Measurements from ENCODE around the gene SPATS2. TPM values are rescaled to one million over a fixed set of nuclear protein-coding genes. Genes with fewer than 3 reads are reported as not detected.

Gene SPATS2
- total RNA-seq, 1 experiment from 2014 or later = 74.2 TPM

GRCh38 chr12:49325606-49326005 lies 41.7 kb upstream of the SPATS2 start:
- POLR2A ChIA-PET = no interaction called here

GRCh38 chr12:49327368-49327767 lies 39.9 kb upstream of the SPATS2 start:
- intact Hi-C loops (cut with micrococcal nuclease) = no loop called here
- RAD21 ChIA-PET (ENCODE audit: low non-redundant PET in 1 of 2, low total read pairs in 2 of 2, uncharacterized antibody in 2 of 2, unreplicated experiment in 2 of 2) = no interaction called here
- Histone ChIP-seq H3K9me3 (ENCODE audit: control insufficient read depth in 1 of 2, insufficient read depth in 1 of 2, low read depth in 1 of 2, low read length in 2 of 2) (no peaks in the 10 kb centered on the region), H3K4me2 (ENCODE audit: low read length) (no peak overlapping the region), H3K36me3 (ENCODE audit: control insufficient read depth in 1 of 2, insufficient read depth in 2 of 2, low read length in 2 of 2) (peaks cover 16 to 37% of the 10 kb centered on the region in 2 experiments; a peak in 2 of 4 replicates), H3K4me1 (ENCODE audit: control insufficient read depth in 1 of 2, insufficient read depth in 2 of 2, low read length in 2 of 2) (peaks cover 8 to 13% of the 10 kb centered on the region in 2 experiments; a peak in 3 of 4 replicates), H3K9me2 (ENCODE audit: insufficient read depth) (no peaks in the 10 kb centered on the region), H3K9ac (ENCODE audit: low read length) (no peak overlapping the region), H2AFZ (ENCODE audit: low read depth, low read length, poor library complexity, severe bottlenecking) (no peak overlapping the region), H3K27me3 (ENCODE audit: insufficient read depth, low read length) (no peaks in the 10 kb centered on the region), H3K27ac (ENCODE audit: low read depth, low read length) (no peak overlapping the region), H3K79me2 (ENCODE audit: insufficient read depth, low read length) (peaks cover 27% of the 10 kb centered on the region), H4K20me1 (ENCODE audit: insufficient read depth) (no peaks in the 10 kb centered on the region), H3K4me3 (replicated peaks in 1 of 2; ENCODE audit: low read depth in 1 of 2, low read length in 2 of 2) (no peak overlapping the region)
- no peak for TF ChIP-seq CTCF (IDR thresholded peaks at IDR 0.05 in 2 of 3, conservative IDR thresholded peaks at IDR 0.05 in 1 of 3; ENCODE audit: borderline replicate concordance in 1 of 3, insufficient read depth in 1 of 3, low read depth in 2 of 3, low read length in 2 of 3)
- TF ChIP-seq ELF1 (IDR thresholded peaks at IDR 0.05; ENCODE audit: borderline replicate concordance, low read depth) = no peak
- TF ChIP-seq TCF7L2 (IDR thresholded peaks at IDR 0.05; ENCODE audit: borderline replicate concordance, extremely low read depth, insufficient read depth, insufficient read length) = no peak
- no peak for TF ChIP-seq POLR2A (IDR thresholded peaks at IDR 0.05; ENCODE audit: borderline replicate concordance, extremely low read depth, insufficient read depth, insufficient read length)
- no peak for TF ChIP-seq CBX3 (IDR thresholded peaks at IDR 0.05; ENCODE audit: low read depth)
- TF ChIP-seq RAD21 (IDR thresholded peaks at IDR 0.05; ENCODE audit: low read depth) = no peak
- TF ChIP-seq EZH2 (IDR thresholded peaks at IDR 0.05) = no peak
- no peak for DNase-seq (ENCODE audit: low read depth, low spot score)
- no peak for ATAC-seq
- POLR2A ChIA-PET = no interaction called here
- BruUV-seq (replicated peaks) = no TSS peak
- CTCF ChIA-PET = no interaction called here

More at GRCh38 chr12:49325606-49326005, 41.7 kb upstream of the SPATS2 start:
- no peak for ATAC-seq
- no TSS peak for BruUV-seq (replicated peaks)
- Histone ChIP-seq H4K20me1 (ENCODE audit: insufficient read depth) (no peaks in the 10 kb centered on the region), H3K9ac (ENCODE audit: low read length) (no peak overlapping the region), H3K4me3 (replicated peaks in 1 of 2; ENCODE audit: low read depth in 1 of 2, low read length in 2 of 2) (no peak overlapping the region), H3K9me3 (ENCODE audit: control insufficient read depth in 1 of 2, insufficient read depth in 1 of 2, low read depth in 1 of 2, low read length in 2 of 2) (no peaks in the 10 kb centered on the region), H3K4me2 (ENCODE audit: low read length) (no peak overlapping the region), H3K27ac (ENCODE audit: low read depth, low read length) (no peak overlapping the region), H3K4me1 (ENCODE audit: control insufficient read depth in 1 of 2, insufficient read depth in 2 of 2, low read length in 2 of 2) (peaks cover 8 to 14% of the 10 kb centered on the region in 2 experiments), H3K36me3 (ENCODE audit: control insufficient read depth in 1 of 2, insufficient read depth in 2 of 2, low read length in 2 of 2) (peaks cover 14 to 33% of the 10 kb centered on the region in 2 experiments; a peak in 2 of 4 replicates), H2AFZ (ENCODE audit: low read depth, low read length, poor library complexity, severe bottlenecking) (no peak overlapping the region), H3K9me2 (ENCODE audit: insufficient read depth) (no peaks in the 10 kb centered on the region), H3K27me3 (ENCODE audit: insufficient read depth, low read length) (no peaks in the 10 kb centered on the region), H3K79me2 (ENCODE audit: insufficient read depth, low read length) (peaks cover 27% of the 10 kb centered on the region)
- TF ChIP-seq POLR2A (IDR thresholded peaks at IDR 0.05; ENCODE audit: borderline replicate concordance, extremely low read depth, insufficient read depth, insufficient read length) = no peak
- no peak for TF ChIP-seq SIN3A (IDR thresholded peaks at IDR 0.05; ENCODE audit: low read depth)
- TF ChIP-seq ZBTB33 (IDR thresholded peaks at IDR 0.05; ENCODE audit: extremely low read depth, insufficient replicate concordance, low read length) = no peak
- 0 out of 2 replicates have a peak, but pooled peaks have one; percentile 2 for TF ChIP-seq POLR2AphosphoS5 (IDR thresholded peaks at IDR 0.05; ENCODE audit: low read depth, low read length)
- no peak for TF ChIP-seq ZFX (IDR thresholded peaks at IDR 0.05)
- no peak for DNase-seq (ENCODE audit: low read depth, low spot score)
- intact Hi-C loops (cut with micrococcal nuclease) = no loop called here
- CTCF ChIA-PET = interaction anchor here (0.9 kb wide), 1 partner anchor 28 kb away, joined by 3 read pairs; no protein-coding TSS in a partner anchor
- RAD21 ChIA-PET (ENCODE audit: low non-redundant PET in 1 of 2, low total read pairs in 2 of 2, uncharacterized antibody in 2 of 2, unreplicated experiment in 2 of 2) = no interaction called here
